ENCODE results near the gene SLC22A7. TPM values are rescaled to one million over a fixed set of nuclear protein-coding genes. Genes with fewer than 3 reads are reported as not detected.

The SLC22A7 gene
- total RNA-seq, 1 experiment from 2014 or later: not detected

GRCh38 chr6:43268355-43268700 is 29.7 kb upstream of the SLC22A7 start:
- Histone ChIP-seq H4K8ac (replicated peaks; ENCODE audit: insufficient read length, low read depth, low read length) (no peak overlapping the region), H4K91ac (ENCODE audit: insufficient read length, low read depth, low read length) (no peak overlapping the region)

More at GRCh38 chr6:43268355-43268700, 29.7 kb upstream of the SLC22A7 start:
- no CpG with 5 or more reads among the region's 3 CpGs for WGBS (ENCODE audit: extremely low coverage, insufficient read length, low lambda C conversion rate)
- Histone ChIP-seq H2AFZ (ENCODE audit: low read length) (no peak overlapping the region), H2BK15ac (ENCODE audit: low read depth, low read length) (peak overlapping the region; percentile 7; the same call in 1 of the 2 replicates), H3K4ac (ENCODE audit: low read depth, low read length) (no peak overlapping the region), H3K18ac (ENCODE audit: insufficient read length, low read depth, low read length) (no peak overlapping the region), H2BK20ac (ENCODE audit: low read depth, low read length, poor library complexity, severe bottlenecking) (no peak overlapping the region), H4K20me1 (ENCODE audit: control insufficient read depth, insufficient read depth, insufficient read length) (no peaks in the 10 kb centered on the region), H3T11ph (ENCODE audit: low read length) (no peak overlapping the region), H3K27me3 (ENCODE audit: insufficient read depth, low read length) (peaks cover 12% of the 10 kb centered on the region), H3K9me3 (ENCODE audit: control insufficient read depth, low read depth, low read length) (no peaks in the 10 kb centered on the region), H3K56ac (ENCODE audit: insufficient read length, low read depth, low read length) (no peak overlapping the region), H2BK120ac (ENCODE audit: low read depth, low read length, poor library complexity, severe bottlenecking) (no peak overlapping the region), H3K9ac (ENCODE audit: extremely low read depth, insufficient read length, low read length) (no peak overlapping the region), H2AK5ac (ENCODE audit: insufficient read length, low read length) (no peak overlapping the region), H3K27ac (ENCODE audit: insufficient read length, low read depth, low read length) (no peak overlapping the region), H3K79me1 (ENCODE audit: insufficient read depth, low read depth, low read length, poor library complexity, severe bottlenecking) (no peaks in the 10 kb centered on the region), H3K4me2 (ENCODE audit: insufficient read depth, insufficient read length, low read length) (no peak overlapping the region), H4K5ac (ENCODE audit: insufficient read length, low read depth, low read length) (no peak overlapping the region), H3K23me2 (ENCODE audit: insufficient read length, low read depth, low read length, poor library complexity, severe bottlenecking) (no peaks in the 10 kb centered on the region), H3K4me1 (ENCODE audit: insufficient read depth, low read length) (peaks cover 10% of the 10 kb centered on the region; the same call in 1 of the 2 replicates), H3K14ac (ENCODE audit: insufficient read depth, low read length) (no peak overlapping the region), H3K79me2 (ENCODE audit: insufficient read depth, low read length) (no peaks in the 10 kb centered on the region), H2BK5ac (ENCODE audit: insufficient read length, low read length) (no peak overlapping the region), H3K23ac (ENCODE audit: insufficient read length, low read depth, low read length) (no peak overlapping the region), H2BK12ac (ENCODE audit: insufficient read length, low read depth, low read length) (no peak overlapping the region)
- Mint-ChIP-seq H3K27ac (no peak overlapping the region), H3K9me3 (no peaks in the 10 kb centered on the region; a peak in 1 of 5 replicates), H3K27me3 (ENCODE audit: low read depth) (peaks cover 53% of the 10 kb centered on the region), H3K36me3 (ENCODE audit: insufficient read depth in 1 of 3, low read depth in 3 of 3) (no peaks in the 10 kb centered on the region; a peak in 1 of 7 replicates), H3K4me3 (peak overlapping the region in 1 of 2 experiments; percentile 11; a peak in 2 of 5 replicates), H3K4me1 (peaks cover 22 to 40% of the 10 kb centered on the region in 2 experiments)
- DNase-seq: no peak
- TF ChIP-seq CTCF (conservative IDR thresholded peaks at IDR 0.05): no peak

All from H9 (cell line).